GM12892 (cell line): ENCODE data around the gene LRMDA.

ENCODE experiments used
- POLR2A ChIP-seq: IDR thresholded peaks from 2 replicates; pipeline ENCODE4 v1.6.1; 2011; ENCODE audit warnings: low read depth, low read length, control low read depth
- TAF1 ChIP-seq: IDR thresholded peaks from 2 replicates; pipeline ENCODE4 v1.6.1; 2011; ENCODE audit warnings: low read depth, mild to moderate bottlenecking, control low read depth, low read length, borderline replicate concordance

- TF ChIP-seq POLR2A (no peak), TAF1 (no peak)
These were observed 71.4 kb downstream of the LRMDA start for GRCh38 chr10:75502838-75503237.
